ENCODE results near the gene METRNL.

DNA sequence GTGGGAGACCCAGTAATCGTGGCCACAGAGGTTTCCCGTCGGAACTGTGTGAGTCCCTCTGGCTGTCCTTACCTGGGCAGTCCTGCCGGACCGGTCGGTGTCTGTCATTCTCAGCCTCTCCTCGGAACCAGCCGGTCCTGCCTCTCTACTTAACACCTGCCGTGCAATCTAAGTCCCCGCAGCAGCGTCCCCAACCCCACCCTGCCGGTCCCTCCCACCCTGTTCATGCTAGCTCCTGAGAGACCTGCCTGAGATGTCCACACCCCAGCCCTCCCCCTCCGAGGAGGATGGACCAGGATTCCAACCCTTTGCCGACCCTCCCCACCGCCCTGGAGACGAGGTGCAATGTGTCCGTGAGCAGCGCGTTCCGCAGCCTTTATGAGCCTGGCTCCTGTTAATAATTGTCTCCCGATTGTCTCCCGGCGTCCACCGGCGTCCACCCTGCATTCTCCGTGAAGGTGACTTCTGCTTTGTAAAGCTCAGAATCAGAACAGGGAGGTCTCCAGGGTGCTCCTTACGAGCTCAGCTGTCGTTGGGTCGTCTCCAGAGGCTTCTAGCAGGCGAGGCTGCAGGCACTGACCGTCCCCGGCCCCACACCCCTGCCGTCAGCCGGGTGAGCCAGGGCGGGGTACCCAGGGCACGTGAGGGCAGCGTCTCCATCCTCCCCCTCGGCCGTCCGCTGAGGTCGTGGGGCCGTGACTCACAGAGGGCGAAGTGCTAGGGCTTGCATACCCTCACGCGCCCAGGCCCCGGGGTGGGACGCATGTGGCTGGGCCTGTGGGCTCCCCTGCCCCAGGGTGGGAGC is 10.1 kb downstream of the METRNL start:
- TF ChIP-seq, protein P1, sequence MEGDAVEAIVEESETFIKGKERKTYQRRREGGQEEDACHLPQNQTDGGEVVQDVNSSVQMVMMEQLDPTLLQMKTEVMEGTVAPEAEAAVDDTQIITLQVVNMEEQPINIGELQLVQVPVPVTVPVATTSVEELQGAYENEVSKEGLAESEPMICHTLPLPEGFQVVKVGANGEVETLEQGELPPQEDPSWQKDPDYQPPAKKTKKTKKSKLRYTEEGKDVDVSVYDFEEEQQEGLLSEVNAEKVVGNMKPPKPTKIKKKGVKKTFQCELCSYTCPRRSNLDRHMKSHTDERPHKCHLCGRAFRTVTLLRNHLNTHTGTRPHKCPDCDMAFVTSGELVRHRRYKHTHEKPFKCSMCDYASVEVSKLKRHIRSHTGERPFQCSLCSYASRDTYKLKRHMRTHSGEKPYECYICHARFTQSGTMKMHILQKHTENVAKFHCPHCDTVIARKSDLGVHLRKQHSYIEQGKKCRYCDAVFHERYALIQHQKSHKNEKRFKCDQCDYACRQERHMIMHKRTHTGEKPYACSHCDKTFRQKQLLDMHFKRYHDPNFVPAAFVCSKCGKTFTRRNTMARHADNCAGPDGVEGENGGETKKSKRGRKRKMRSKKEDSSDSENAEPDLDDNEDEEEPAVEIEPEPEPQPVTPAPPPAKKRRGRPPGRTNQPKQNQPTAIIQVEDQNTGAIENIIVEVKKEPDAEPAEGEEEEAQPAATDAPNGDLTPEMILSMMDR (IDR thresholded peaks at IDR 0.05; ENCODE audit: insufficient read depth, low read length, poor library complexity, severe bottlenecking), result no peak
- TF ChIP-seq EZH2phosphoT487 (conservative IDR thresholded peaks at IDR 0.05; ENCODE audit: low read length), result no peak

Measured in SU-DHL-6 (cell line).